Activated B cell treated with CpG ODN at 0.5 μM for 24 hours (primary cell): ENCODE data around the gene GNB1L. TPM values are rescaled to one million over a fixed set of nuclear protein-coding genes. Genes with fewer than 3 reads are reported as not detected.

ENCODE experiments used
- ATAC-seq: fragments of 200-7000 bp; cut with Tn5 transposase; one replicate; pipeline ENCODE4 v1.10.0; 2021; ENCODE audit warnings: low read depth, mild to moderate bottlenecking, moderate library complexity
- CTCF ChIA-PET: fragments of 350-600 bp; sonication (Branson Sonifier 250); formaldehyde crosslinking; loops from one replicate; lab custom pipeline; 2021; ENCODE audit warnings: antibody characterized with exemption; lab: Charles Lee
- POLR2A ChIA-PET: fragments of 350-600 bp; sonication (Branson Sonifier 250); formaldehyde crosslinking; loops from one replicate; lab custom pipeline; 2021; ENCODE audit warnings: antibody characterized with exemption; lab: Charles Lee
- DNase-seq: peaks from one replicate; pipeline ENCODE4 v3.0.0; 2022
- H3K27ac Mint-ChIP-seq: one replicate; pipeline ENCODE4 v1.8.0; 2020; ENCODE audit warnings: mixed read lengths
- H3K27me3 Mint-ChIP-seq: one replicate; pipeline ENCODE4 v1.8.0; 2021; ENCODE audit warnings: mixed read lengths
- H3K36me3 Mint-ChIP-seq: one replicate; pipeline ENCODE4 v1.8.0; 2021; ENCODE audit warnings: low read depth, mixed read lengths
- H3K4me1 Mint-ChIP-seq: one replicate; pipeline ENCODE4 v1.8.0; 2021; ENCODE audit warnings: mixed read lengths
- H3K4me3 Mint-ChIP-seq: one replicate; pipeline ENCODE4 v1.8.0; 2020; ENCODE audit warnings: mild to moderate bottlenecking, mixed read lengths
- H3K9me3 Mint-ChIP-seq: one replicate; pipeline ENCODE4 v1.8.0; 2020; ENCODE audit warnings: mixed read lengths
- intact Hi-C: fragments of 100-400 bp; cut with micrococcal nuclease; formaldehyde crosslinking; loops from one replicate; pipeline ENCODE4 v1.15.1; 2024
- total RNA-seq: library from RNA; stranded (reverse); gene quantifications from 2 replicates; pipeline ENCODE4 v1.2.3, GENCODE V29; 2022
- TF ChIP-seq, protein P1 (sequence below): fragments of 200-600 bp; IDR thresholded peaks from one replicate; pipeline ENCODE4 v1.8.0; 2022; ENCODE audit warnings: antibody characterized with exemption, mild to moderate bottlenecking

GNB1L gene
- total RNA-seq, 1 donor from 2014 or later, result 6.3 TPM

DNA sequence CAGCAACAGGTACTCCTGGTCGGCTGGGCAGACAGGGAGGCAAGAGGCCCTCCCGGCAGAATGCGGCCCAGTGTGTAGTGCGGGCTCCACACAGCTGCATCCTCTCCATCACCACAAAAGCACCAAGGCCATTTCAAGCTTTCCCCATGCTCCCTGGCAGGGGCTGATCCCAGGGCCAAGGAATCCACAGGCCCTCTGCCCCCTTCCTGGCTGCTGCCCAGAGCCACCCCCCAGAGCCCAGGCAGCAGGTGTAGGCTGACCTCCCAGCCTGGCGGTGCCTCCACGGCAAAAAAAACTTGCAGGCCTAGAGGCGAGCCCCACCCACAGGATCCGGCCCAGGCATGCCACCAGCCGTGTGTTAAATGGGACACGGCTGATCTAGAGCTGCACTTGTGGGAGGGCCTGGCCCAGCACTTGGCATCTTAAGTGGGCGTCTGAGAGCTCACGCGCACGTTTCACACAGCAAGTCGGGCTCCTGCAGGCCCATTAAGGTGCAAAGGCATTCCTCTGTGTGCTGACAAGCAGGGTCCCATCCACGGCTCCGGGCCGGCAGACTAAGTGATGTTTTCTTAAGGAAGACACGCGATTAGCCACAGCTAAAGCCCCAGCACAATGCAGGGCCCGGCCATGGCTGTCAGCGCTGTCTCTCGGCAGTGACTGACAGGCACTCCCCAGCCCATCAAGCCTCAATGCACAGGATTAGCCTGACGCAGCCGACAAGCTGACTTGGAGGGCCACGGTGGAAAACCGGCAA lies 19.8 kb upstream of the GNB1L start:
- Mint-ChIP-seq H3K4me3 (no peak overlapping the region), H3K4me1 (no peaks in the 10 kb centered on the region), H3K9me3 (no peaks in the 10 kb centered on the region), H3K27me3 (no peaks in the 10 kb centered on the region), H3K36me3 (no peaks in the 10 kb centered on the region), H3K27ac (no peak overlapping the region)
- POLR2A ChIA-PET, result no interaction called here
- CTCF ChIA-PET, result no interaction called here
- intact Hi-C loops, result no loop called here
- DNase-seq, result no peak
- ATAC-seq, result no peak
- TF ChIP-seq, protein P1, sequence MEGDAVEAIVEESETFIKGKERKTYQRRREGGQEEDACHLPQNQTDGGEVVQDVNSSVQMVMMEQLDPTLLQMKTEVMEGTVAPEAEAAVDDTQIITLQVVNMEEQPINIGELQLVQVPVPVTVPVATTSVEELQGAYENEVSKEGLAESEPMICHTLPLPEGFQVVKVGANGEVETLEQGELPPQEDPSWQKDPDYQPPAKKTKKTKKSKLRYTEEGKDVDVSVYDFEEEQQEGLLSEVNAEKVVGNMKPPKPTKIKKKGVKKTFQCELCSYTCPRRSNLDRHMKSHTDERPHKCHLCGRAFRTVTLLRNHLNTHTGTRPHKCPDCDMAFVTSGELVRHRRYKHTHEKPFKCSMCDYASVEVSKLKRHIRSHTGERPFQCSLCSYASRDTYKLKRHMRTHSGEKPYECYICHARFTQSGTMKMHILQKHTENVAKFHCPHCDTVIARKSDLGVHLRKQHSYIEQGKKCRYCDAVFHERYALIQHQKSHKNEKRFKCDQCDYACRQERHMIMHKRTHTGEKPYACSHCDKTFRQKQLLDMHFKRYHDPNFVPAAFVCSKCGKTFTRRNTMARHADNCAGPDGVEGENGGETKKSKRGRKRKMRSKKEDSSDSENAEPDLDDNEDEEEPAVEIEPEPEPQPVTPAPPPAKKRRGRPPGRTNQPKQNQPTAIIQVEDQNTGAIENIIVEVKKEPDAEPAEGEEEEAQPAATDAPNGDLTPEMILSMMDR, result no peak

GRCh38 chr22:19873960-19874306 lies 19.3 kb upstream of the GNB1L start:
- intact Hi-C loops, result no loop called here
- ATAC-seq, result no peak
- no peaks in the 10 kb centered on the region for H3K9me3 Mint-ChIP-seq
- POLR2A ChIA-PET, result no interaction called here
- H3K27ac Mint-ChIP-seq, result no peak overlapping the region
- TF ChIP-seq, protein P1, result no peak
- no peak overlapping the region for H3K4me3 Mint-ChIP-seq
- H3K4me1 Mint-ChIP-seq, result no peaks in the 10 kb centered on the region
- CTCF ChIA-PET, result no interaction called here
- no peaks in the 10 kb centered on the region for H3K36me3 Mint-ChIP-seq
- DNase-seq, result no peak
- no peaks in the 10 kb centered on the region for H3K27me3 Mint-ChIP-seq

DNA sequence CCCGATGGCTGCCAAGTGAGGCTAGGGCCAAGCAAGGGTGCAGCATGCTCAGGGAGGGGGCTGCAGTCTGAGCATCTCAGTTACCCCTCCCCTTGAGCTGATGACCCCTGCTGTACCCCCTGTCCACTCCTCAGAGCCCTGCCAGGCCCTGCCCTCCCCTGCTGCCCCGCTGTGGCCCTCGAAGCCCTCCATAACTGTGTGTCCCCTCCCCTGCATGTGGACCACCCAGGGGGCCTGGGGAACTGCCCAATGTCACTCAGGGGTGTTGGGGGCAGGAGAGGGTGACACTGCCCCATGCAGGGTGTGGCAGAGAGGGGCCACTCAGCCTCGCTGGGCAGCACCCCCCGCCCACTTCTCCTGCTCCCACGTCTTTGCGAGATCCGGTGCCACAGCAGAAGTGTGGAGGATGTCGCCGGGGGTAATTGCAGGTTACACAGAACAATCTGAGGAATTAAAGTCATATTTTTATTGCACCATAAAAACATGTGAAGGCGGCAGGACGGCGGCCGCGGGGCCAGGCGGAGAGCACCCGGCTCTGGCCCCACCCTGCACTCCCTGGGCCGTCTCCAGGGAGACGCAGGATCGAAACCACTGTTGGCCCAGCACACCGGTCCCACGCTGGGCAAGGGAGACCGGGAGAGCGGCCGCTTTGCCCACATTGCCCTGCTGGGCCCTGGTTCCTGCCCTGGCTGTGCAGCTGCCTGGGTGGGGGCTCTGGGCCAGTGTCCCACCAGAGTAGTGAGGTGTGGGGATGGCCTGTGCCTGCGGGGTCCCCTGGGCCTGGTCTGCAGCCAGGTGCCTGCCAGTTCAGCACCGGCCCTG lies 18.7 kb upstream of the GNB1L start:
- ChIA-PET CTCF (no interaction called here), POLR2A (no interaction called here)
- no peaks in the 10 kb centered on the region for H3K9me3 Mint-ChIP-seq
- intact Hi-C loops, result no loop called here
- H3K4me1 Mint-ChIP-seq, result no peaks in the 10 kb centered on the region
- TF ChIP-seq, protein P1, result no peak
- ATAC-seq (no peak), DNase-seq (no peak)
- H3K4me3 Mint-ChIP-seq, result no peak overlapping the region
- no peak overlapping the region for H3K27ac Mint-ChIP-seq
- no peaks in the 10 kb centered on the region for H3K36me3 Mint-ChIP-seq
- no peaks in the 10 kb centered on the region for H3K27me3 Mint-ChIP-seq

DNA sequence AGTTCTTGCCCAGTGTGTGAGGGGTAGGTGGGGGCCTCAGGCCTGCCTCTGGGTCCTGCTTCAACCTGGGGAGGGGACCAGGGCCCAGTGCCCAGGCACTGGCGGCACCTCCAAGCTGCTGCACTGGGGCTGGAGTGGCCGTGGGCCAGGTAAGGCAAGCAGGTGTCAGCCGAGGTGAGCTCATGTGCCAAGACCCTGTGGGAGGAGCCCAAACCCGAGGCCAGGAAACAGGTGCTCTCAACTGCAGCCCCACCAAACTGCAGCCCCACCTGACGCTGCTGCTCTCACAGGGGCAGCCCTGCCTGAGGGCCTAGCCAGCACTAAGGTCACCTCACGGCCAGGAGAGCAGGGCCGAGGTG lies 18.1 kb upstream of the GNB1L start:
- ATAC-seq (no peak), DNase-seq (no peak)
- ChIA-PET CTCF (no interaction called here), POLR2A (no interaction called here)
- Mint-ChIP-seq H3K27me3 (no peaks in the 10 kb centered on the region), H3K27ac (no peak overlapping the region), H3K9me3 (no peaks in the 10 kb centered on the region), H3K4me3 (no peak overlapping the region), H3K36me3 (no peaks in the 10 kb centered on the region), H3K4me1 (no peaks in the 10 kb centered on the region)
- TF ChIP-seq, protein P1, result no peak
- intact Hi-C loops, result no loop called here
